Coronary artery (tissue), 2 donors: ENCODE measurements around the gene LILRA2.
"Not testable (repeated sequence)": the region's sequence is repeated elsewhere in the genome, so short reads cannot be mapped to it uniquely, and the experiment has no call there.

Experiments
- DNase-seq: peaks from one replicate; pipeline ENCODE4 v3.0.0-alpha.2; 2017; ENCODE audit warnings: low spot score
- H3K27ac ChIP-seq, 2 donors: fragments of 200-600 bp; sonication (generic); one replicate each; pipeline ENCODE4 v1.5.1; 2016 to 2019
- H3K4me3 ChIP-seq: fragments of 200-600 bp; sonication (generic); 2 replicates; pipeline ENCODE4 v1.5.1; 2016; ENCODE audit warnings: mild to moderate bottlenecking, moderate library complexity
- TF ChIP-seq, protein P1 (sequence below): fragments of 200-600 bp; sonication (generic); IDR thresholded peaks from one replicate; pipeline ENCODE4 v1.5.1; 2019; ENCODE audit warnings: antibody characterized with exemption

LILRA2 gene

DNA sequence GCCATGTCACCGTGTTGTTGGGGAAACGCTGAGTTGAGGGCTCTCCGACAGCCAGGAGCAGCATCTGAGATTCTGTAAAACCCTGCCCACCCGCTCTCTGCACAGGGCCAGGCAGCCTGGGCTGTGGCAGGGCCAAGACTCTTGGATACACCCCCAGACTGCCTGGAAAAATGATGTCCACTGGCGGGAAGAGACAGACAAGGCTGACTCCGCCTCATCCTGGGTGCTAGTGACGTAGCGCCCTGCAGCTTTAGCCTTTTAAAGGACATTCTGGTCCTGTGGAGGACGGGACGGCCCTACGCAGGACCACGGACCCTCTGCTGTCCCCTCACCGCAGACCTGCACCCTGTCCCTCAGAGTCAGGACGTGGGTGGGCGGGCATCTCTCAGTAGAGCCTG is 20.7 kb upstream of the LILRA2 start:
- H3K27ac ChIP-seq, result no peak overlapping the region
- H3K4me3 ChIP-seq, result no peak overlapping the region
- DNase-seq, result no peak
- TF ChIP-seq, protein P1, sequence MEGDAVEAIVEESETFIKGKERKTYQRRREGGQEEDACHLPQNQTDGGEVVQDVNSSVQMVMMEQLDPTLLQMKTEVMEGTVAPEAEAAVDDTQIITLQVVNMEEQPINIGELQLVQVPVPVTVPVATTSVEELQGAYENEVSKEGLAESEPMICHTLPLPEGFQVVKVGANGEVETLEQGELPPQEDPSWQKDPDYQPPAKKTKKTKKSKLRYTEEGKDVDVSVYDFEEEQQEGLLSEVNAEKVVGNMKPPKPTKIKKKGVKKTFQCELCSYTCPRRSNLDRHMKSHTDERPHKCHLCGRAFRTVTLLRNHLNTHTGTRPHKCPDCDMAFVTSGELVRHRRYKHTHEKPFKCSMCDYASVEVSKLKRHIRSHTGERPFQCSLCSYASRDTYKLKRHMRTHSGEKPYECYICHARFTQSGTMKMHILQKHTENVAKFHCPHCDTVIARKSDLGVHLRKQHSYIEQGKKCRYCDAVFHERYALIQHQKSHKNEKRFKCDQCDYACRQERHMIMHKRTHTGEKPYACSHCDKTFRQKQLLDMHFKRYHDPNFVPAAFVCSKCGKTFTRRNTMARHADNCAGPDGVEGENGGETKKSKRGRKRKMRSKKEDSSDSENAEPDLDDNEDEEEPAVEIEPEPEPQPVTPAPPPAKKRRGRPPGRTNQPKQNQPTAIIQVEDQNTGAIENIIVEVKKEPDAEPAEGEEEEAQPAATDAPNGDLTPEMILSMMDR, result no peak

DNA sequence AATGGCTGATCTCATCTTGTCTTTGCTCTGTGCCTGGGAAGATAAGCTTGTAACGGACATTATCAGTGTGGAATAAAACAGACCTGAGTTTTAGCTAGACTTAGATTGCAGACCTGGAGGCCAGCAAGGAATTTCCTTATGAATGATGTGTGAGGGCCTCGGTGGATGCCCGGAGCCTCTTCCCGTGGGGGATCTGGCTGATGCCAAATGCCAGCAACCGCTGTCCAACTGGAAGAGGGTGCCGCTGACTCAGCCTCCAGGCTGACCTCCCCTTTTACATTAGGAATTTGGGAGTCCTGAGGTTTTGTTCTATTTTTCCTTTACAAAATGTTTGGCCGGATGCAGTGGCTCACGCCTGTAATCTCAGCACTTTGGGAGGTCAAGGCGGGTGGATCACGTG is 19.6 kb upstream of the LILRA2 start:
- Histone ChIP-seq H3K27ac (no peak overlapping the region), H3K4me3 (no peak overlapping the region)
- no peak for DNase-seq
- TF ChIP-seq, protein P1, result no peak

DNA sequence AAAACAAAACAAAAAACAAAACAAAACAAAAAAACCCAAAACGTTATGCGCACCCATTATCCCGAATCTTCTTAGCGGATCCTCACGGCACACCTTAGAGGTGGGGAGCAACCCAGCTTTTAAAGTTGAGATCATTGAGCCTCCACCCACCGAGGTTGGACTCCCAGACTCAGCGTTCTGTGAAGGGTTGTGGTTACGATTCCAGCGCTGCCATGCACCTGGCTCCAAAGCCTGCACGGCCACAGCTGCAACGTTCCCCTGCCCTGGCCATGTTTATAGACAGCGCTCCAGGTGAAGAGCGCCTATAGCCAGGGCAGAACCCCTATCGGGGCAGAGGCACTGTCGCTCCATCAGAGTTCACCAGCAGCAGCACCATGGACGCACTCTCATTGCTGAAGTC is 18.7 kb upstream of the LILRA2 start:
- DNase-seq, result no peak
- TF ChIP-seq, protein P1, result no peak

DNA sequence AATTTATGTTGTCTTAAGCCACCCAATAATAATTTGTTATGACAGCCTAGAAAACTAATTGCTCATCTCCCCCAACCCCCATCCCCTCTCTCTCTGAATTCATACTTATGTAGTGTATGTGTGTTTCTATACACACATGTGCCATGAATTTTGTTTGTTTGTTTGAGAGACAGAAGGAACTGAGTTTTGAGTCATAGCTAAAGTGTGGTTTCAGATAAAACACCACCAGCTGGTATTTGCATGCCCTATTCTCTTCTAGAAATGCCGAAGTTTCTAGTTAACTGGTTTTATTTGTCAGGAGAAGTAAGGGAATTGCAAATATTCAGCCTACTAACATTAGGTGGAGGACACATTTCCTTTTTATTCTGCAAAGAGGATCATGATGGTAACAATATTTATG is 17.4 kb upstream of the LILRA2 start:
- no peak overlapping the region for H3K4me3 ChIP-seq
- H3K27ac ChIP-seq, result no peak overlapping the region
- TF ChIP-seq, protein P1, result no peak
- DNase-seq, result no peak

More for the DNA sequence above, 18.7 kb upstream of the LILRA2 start:
- H3K27ac ChIP-seq, result no peak overlapping the region
- H3K4me3 ChIP-seq, result no peak overlapping the region

DNA sequence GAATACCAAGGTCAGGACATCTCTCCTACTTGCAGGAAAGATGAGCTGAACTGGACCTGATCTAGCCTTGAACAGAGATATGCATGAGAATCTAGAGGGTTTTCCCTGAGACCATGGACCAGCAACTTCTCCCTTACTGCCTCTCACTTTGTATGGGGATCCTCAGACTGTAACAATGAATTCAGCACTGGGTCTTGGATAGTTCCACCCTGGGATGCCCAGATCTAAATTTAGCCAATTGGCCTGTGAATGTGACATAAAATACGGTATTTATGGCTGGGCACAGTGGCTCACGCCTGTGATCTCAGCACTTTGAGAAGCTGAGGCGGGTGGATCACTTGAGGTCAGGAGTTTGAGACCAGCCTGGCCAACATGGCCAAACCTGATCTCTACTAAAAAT is 15.3 kb upstream of the LILRA2 start:
- DNase-seq, result no peak
- TF ChIP-seq, protein P1, result no peak
- H3K4me3 ChIP-seq, result no peak overlapping the region
- H3K27ac ChIP-seq, result no peak overlapping the region

DNA sequence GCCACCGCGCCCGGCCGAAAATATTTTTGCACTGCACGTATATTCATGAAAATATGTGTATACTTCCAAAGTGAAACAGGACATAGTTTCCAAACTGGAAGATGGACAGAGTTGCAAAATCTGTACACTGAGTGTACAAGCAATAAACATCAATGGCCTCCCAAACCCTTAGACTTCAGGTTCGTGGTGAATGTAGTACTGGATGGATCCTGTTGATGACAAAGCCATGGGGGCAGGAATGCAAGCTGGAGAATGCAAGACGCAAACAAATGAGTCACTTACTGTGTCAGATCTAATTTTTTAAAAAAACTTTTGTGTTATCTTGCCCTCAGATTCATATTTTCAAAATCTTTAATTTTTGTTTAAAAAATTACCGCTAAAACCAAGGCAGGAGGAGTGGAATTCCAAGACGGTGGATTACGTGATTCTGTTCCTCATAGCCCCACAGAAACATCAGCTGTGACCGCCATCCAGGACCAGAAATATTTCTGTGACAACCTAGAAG is 12.7 kb upstream of the LILRA2 start:
- no peak overlapping the region for H3K4me3 ChIP-seq
- no peak for DNase-seq

DNA sequence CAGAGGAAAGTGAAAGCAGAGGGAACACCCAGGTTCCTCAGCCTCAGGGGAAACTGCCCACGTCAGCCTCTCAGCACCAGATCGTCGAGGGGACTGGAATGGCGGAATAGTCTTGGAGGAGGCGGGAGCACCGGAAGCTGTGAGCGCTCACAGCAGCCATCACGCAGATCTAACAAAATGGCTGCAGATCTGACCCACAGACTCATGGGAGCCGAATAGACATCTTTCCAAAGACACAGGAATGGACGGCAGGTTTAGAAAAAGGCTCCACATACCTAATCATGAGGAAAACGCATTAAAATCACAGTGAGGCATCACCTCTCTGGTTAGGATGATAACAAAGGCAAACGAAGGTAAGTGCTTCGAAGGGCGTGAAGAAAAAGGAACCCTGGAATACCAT is 11.8 kb upstream of the LILRA2 start:
- Histone ChIP-seq H3K4me3 (no peak overlapping the region), H3K27ac (no peak overlapping the region)
- TF ChIP-seq, protein P1, result no peak
- DNase-seq, result no peak

More for the DNA sequence above, 12.7 kb upstream of the LILRA2 start:
- TF ChIP-seq, protein P1, result no peak
- no peak overlapping the region for H3K27ac ChIP-seq

DNA sequence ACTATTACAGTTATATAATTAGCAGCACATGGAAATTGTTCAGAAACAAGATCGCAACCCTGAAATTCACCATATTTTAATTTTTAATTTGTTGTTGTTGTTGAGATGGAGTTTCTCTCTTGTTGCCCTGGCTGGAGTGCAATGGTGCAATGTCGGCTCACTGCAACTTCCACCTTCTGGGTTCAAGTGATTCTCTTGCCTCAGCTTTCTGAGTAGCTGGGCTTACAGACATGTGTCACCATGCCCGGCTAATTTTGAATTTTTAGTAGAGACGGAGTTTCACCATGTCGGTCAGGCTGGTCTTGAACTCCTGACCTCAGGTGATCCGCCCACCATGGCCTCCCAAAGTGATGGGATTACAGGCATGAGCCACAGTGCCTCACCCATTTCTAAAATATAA is 10.4 kb upstream of the LILRA2 start:
- not testable (repeated sequence) for H3K27ac ChIP-seq, DNase-seq, H3K4me3 ChIP-seq
